ENCODE data around the gene PRKCH. TPM values are rescaled to one million over a fixed set of nuclear protein-coding genes. Genes with fewer than 3 reads are reported as not detected.

PRKCH gene
- total and polyA plus RNA-seq, 9 of the 15 experiments (the other 6 are each of a cell fraction or from before 2014, with no cell fraction given): 0.61 to 4.4 (median 4.0) TPM

GRCh38 chr14:61429316-61429715, 107.9 kb downstream of the PRKCH start (continued):
- TF ChIP-seq, protein P1, sequence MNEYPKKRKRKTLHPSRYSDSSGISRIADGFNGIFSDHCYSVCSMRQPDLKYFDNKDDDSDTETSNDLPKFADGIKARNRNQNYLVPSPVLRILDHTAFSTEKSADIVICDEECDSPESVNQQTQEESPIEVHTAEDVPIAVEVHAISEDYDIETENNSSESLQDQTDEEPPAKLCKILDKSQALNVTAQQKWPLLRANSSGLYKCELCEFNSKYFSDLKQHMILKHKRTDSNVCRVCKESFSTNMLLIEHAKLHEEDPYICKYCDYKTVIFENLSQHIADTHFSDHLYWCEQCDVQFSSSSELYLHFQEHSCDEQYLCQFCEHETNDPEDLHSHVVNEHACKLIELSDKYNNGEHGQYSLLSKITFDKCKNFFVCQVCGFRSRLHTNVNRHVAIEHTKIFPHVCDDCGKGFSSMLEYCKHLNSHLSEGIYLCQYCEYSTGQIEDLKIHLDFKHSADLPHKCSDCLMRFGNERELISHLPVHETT (CRISPR knock-in tag; conservative IDR thresholded peaks at IDR 0.05 in 1 of 2, IDR thresholded peaks at IDR 0.05 in 1 of 2): no peak
- TF ChIP-seq SMARCA4 (IDR thresholded peaks at IDR 0.05): no peak
- no peak for TF ChIP-seq POLR3G (IDR thresholded peaks at IDR 0.05; ENCODE audit: extremely low read depth, insufficient read length, insufficient replicate concordance)
- TF ChIP-seq, protein P2, sequence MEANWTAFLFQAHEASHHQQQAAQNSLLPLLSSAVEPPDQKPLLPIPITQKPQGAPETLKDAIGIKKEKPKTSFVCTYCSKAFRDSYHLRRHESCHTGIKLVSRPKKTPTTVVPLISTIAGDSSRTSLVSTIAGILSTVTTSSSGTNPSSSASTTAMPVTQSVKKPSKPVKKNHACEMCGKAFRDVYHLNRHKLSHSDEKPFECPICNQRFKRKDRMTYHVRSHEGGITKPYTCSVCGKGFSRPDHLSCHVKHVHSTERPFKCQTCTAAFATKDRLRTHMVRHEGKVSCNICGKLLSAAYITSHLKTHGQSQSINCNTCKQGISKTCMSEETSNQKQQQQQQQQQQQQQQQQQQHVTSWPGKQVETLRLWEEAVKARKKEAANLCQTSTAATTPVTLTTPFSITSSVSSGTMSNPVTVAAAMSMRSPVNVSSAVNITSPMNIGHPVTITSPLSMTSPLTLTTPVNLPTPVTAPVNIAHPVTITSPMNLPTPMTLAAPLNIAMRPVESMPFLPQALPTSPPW (CRISPR knock-in tag; IDR thresholded peaks at IDR 0.05): no peak
- TF ChIP-seq RBM34 (IDR thresholded peaks at IDR 0.05; ENCODE audit: borderline replicate concordance, insufficient read depth, low read length): no peak
- TF ChIP-seq, protein P3, sequence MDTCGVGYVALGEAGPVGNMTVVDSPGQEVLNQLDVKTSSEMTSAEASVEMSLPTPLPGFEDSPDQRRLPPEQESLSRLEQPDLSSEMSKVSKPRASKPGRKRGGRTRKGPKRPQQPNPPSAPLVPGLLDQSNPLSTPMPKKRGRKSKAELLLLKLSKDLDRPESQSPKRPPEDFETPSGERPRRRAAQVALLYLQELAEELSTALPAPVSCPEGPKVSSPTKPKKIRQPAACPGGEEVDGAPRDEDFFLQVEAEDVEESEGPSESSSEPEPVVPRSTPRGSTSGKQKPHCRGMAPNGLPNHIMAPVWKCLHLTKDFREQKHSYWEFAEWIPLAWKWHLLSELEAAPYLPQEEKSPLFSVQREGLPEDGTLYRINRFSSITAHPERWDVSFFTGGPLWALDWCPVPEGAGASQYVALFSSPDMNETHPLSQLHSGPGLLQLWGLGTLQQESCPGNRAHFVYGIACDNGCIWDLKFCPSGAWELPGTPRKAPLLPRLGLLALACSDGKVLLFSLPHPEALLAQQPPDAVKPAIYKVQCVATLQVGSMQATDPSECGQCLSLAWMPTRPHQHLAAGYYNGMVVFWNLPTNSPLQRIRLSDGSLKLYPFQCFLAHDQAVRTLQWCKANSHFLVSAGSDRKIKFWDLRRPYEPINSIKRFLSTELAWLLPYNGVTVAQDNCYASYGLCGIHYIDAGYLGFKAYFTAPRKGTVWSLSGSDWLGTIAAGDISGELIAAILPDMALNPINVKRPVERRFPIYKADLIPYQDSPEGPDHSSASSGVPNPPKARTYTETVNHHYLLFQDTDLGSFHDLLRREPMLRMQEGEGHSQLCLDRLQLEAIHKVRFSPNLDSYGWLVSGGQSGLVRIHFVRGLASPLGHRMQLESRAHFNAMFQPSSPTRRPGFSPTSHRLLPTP (IDR thresholded peaks at IDR 0.05; ENCODE audit: borderline replicate concordance, extremely low read depth, insufficient read length): no peak
- no peak for TF ChIP-seq CGGBP1 (CRISPR knock-in tag; IDR thresholded peaks at IDR 0.05)
